OCI-LY3 (cell line): ENCODE results near the gene ST7.

Experiments
- H2AFZ ChIP-seq: fragments of 200-600, 300-600 bp; shearing (Covaris generic); 2 replicates; pipeline ENCODE4 v1.6.0; 2014; ENCODE audit warnings: antibody characterized with exemption, low read depth, low read length
- H3K27ac ChIP-seq: fragments of 200-600, 300-600 bp; sonication (generic); 2 replicates; pipeline ENCODE4 v1.5.1; 2014; ENCODE audit warnings: mild to moderate bottlenecking, low read length, moderate library complexity, mixed read lengths
- H3K27me3 ChIP-seq: fragments of 200-600, 300-600 bp; sonication (generic); 2 replicates; pipeline ENCODE4 v1.6.1; 2014; ENCODE audit warnings: low read depth, low read length, mixed read lengths
- H3K36me3 ChIP-seq: fragments of 200-600, 300-600 bp; sonication (generic); replicated peaks from 2 replicates; pipeline ENCODE3; 2014; ENCODE audit warnings: low read depth, low read length, mixed read lengths
- H3K4me1 ChIP-seq: fragments of 300-600, 200-600 bp; sonication (generic); 2 replicates; pipeline ENCODE4 v1.6.1; 2014; ENCODE audit warnings: low read length, mixed read lengths
- H3K4me2 ChIP-seq: fragments of 200-600, 300-600 bp; sonication (generic); 2 replicates; pipeline ENCODE4 v1.6.1; 2014; ENCODE audit warnings: low read length, mixed read lengths
- H3K4me3 ChIP-seq: fragments of 300-600, 200-600 bp; sonication (generic); 2 replicates; pipeline ENCODE4 v1.5.1; 2014; ENCODE audit warnings: antibody characterized with exemption, mild to moderate bottlenecking, low read length, moderate library complexity
- H3K79me2 ChIP-seq: fragments of 300-600, 200-600 bp; shearing (Covaris generic); 2 replicates; pipeline ENCODE4 v1.6.1; 2014; ENCODE audit warnings: mild to moderate bottlenecking, low read length, mixed read lengths
- H3K9ac ChIP-seq: fragments of 300-600, 200-600 bp; shearing (Covaris generic); 2 replicates; pipeline ENCODE4 v1.6.0; 2014; ENCODE audit warnings: mild to moderate bottlenecking, low read length, moderate library complexity
- H3K9me3 ChIP-seq: fragments of 200-600, 300-600 bp; shearing (Covaris generic); 2 replicates; pipeline ENCODE4 v1.6.1; 2014; ENCODE audit warnings: low read length, mixed read lengths; ENCODE audit not compliant: insufficient read depth
- H4K20me1 ChIP-seq: fragments of 200-600, 300-600 bp; sonication (generic); 2 replicates; pipeline ENCODE4 v1.6.1; 2016; ENCODE audit warnings: low read length, mixed read lengths; ENCODE audit not compliant: insufficient read depth
- CTCF ChIP-seq: fragments of 200-600, 300-600 bp; sonication (generic); IDR thresholded peaks from 2 replicates; pipeline ENCODE4 v1.5.1; 2014; ENCODE audit warnings: antibody characterized with exemption, low read length, low read depth
- EZH2phosphoT487 ChIP-seq: fragments of 200-600 bp; shearing (Covaris generic); IDR thresholded peaks from 2 replicates; pipeline ENCODE4 v1.6.1; 2018; ENCODE audit warnings: antibody characterized with exemption, mixed run types, low read depth

The ST7 gene

DNA sequence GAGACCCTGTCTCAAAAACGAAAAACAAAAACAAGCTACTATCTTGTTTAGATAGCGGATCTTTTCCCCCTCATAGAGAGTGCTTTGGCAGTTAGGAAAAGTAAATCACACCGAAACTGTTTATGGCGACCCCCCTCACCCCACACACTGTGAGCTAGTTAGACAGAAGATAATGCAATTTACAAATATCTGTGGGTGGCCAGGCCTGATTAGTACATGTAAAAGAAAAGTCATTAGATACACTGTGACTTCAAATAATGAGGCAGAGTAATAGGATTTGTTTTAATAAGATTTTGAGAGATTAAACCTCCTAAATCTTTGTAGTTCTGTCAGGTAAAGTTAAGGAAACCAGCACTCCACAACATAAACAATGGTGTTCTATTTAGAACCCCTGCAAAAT is 121.1 kb downstream of the ST7 start:
- Histone ChIP-seq H3K36me3 (peaks cover 24% of the 10 kb centered on the region), H3K4me1 (peaks cover 3% of the 10 kb centered on the region), H3K4me3 (no peak overlapping the region), H3K9me3 (peaks cover 9% of the 10 kb centered on the region), H3K27ac (no peak overlapping the region), H4K20me1 (peaks cover 93% of the 10 kb centered on the region), H3K79me2 (peaks cover 90% of the 10 kb centered on the region), H3K4me2 (no peak overlapping the region), H3K27me3 (no peaks in the 10 kb centered on the region), H2AFZ (no peak overlapping the region), H3K9ac (no peak overlapping the region)
- TF ChIP-seq EZH2phosphoT487, result no peak
- no peak for TF ChIP-seq CTCF

GRCh38 chr7:117075934-117076333 is 122.6 kb downstream of the ST7 start:
- no peak overlapping the region for H3K4me3 ChIP-seq
- H3K9me3 ChIP-seq, result peaks cover 9% of the 10 kb centered on the region
- TF ChIP-seq EZH2phosphoT487, result no peak
- TF ChIP-seq CTCF, result no peak
- peaks cover 24% of the 10 kb centered on the region for H3K36me3 ChIP-seq
- no peak overlapping the region for H3K4me2 ChIP-seq
- peaks cover 87% of the 10 kb centered on the region for H3K79me2 ChIP-seq
- no peaks in the 10 kb centered on the region for H3K27me3 ChIP-seq
- no peak overlapping the region for H3K9ac ChIP-seq
- H2AFZ ChIP-seq, result no peak overlapping the region
- no peak overlapping the region for H3K27ac ChIP-seq
- H4K20me1 ChIP-seq, result peaks cover 87% of the 10 kb centered on the region
- H3K4me1 ChIP-seq, result no peaks in the 10 kb centered on the region

DNA sequence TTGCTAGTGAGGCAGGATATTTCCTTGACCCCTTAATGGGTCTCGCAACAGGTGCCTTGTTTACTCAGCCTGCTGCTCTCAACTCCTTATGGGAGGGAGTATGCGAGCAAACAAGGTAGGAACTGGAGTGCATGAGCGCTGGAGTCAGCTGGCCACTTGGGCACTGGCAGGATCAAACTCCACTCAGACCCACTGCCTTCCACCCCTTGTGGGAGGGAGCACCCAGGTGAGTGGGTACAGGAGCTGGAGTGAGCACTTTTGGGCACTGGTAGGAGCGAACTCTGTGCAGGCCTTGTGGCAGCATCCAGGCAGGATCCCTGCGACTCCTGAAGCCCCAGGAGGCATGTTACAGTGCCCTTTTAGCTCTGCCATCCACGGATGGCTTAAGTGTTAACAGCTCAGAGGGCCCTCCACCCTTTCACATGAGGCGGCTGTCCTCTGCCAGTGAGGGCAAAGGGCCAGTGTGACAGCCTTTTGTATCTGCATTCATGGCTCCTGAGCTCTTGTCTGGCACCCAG is 123.2 kb downstream of the ST7 start:
- H3K9ac ChIP-seq, result no peak overlapping the region
- no peaks in the 10 kb centered on the region for H3K4me1 ChIP-seq
- peaks cover 9% of the 10 kb centered on the region for H3K9me3 ChIP-seq
- no peaks in the 10 kb centered on the region for H3K27me3 ChIP-seq
- H4K20me1 ChIP-seq, result peaks cover 87% of the 10 kb centered on the region
- peaks cover 84% of the 10 kb centered on the region for H3K79me2 ChIP-seq
- no peak overlapping the region for H3K27ac ChIP-seq
- no peak overlapping the region for H3K4me3 ChIP-seq
- peaks cover 24% of the 10 kb centered on the region for H3K36me3 ChIP-seq
- TF ChIP-seq CTCF (no peak), EZH2phosphoT487 (no peak)
- H3K4me2 ChIP-seq, result no peak overlapping the region
- no peak overlapping the region for H2AFZ ChIP-seq

DNA sequence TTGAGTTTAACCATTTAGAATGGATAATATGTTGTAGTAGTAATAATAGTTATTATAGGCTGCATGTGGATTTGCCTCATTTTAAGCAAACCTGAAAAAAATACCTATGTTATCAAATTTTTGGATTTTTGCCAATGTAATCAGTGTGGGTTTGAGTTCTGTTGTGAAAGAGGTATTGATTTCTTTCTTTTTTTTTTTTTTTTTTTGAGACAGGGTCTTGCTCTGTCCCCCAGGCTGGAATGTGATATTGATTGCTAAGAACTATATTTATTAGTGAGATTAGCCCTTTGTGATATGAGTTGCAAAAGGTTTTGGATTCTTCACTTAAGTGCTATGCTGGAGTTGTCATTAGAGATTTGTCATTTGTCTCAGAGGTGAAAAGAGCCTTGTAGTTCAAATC is 124.4 kb downstream of the ST7 start:
- Histone ChIP-seq H3K9me3 (peaks cover 9% of the 10 kb centered on the region), H4K20me1 (peaks cover 87% of the 10 kb centered on the region), H3K27ac (no peak overlapping the region), H2AFZ (no peak overlapping the region), H3K4me2 (no peak overlapping the region), H3K4me1 (no peaks in the 10 kb centered on the region), H3K27me3 (no peaks in the 10 kb centered on the region), H3K79me2 (peaks cover 84% of the 10 kb centered on the region), H3K4me3 (no peak overlapping the region), H3K9ac (no peak overlapping the region), H3K36me3 (peaks cover 24% of the 10 kb centered on the region)
- TF ChIP-seq CTCF, result no peak
- no peak for TF ChIP-seq EZH2phosphoT487
